DND-41 (cell line): ENCODE data around the gene GJB4.

Experiments used
- CTCF ChIP-seq: IDR thresholded peaks from 2 replicates; pipeline ENCODE4 v1.5.1; 2012; ENCODE audit warnings: borderline replicate concordance, low read length, moderate library complexity, mild to moderate bottlenecking; ENCODE audit not compliant: poor library complexity, severe bottlenecking; ENCODE audit errors: extremely low read depth
- EZH2 ChIP-seq: IDR thresholded peaks from 3 replicates; pipeline ENCODE4 v1.6.1; 2012; ENCODE audit warnings: borderline replicate concordance, low read depth, mild to moderate bottlenecking, moderate library complexity, low read length, inconsistent platforms; ENCODE audit not compliant: severe bottlenecking

DNA sequence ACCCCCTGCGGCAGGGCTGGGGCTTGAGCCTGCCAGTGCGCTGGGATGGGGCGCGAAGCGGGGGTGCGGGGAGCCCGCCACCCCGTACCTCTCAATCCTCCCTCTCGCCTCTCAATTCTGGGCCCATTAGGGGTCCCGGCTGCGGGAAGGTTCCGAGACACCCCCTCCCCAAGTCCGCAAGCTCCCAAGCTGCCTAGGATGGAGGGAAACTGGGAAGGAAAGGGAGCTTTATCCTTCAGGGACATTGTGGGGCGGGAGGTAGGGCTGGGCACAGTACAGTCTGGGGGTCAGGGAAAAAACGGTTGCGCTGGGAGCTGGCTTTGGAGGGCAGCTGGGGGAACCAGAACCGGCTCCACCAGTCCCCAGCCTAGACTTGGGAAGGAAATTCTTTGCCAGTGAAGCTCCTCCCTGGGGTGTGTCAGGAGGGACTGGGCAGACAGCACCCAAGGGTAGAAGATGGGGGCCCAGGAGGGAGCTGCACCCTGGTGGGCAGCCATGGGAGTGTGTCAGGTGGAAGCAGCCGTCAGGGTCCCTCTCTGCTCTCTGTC, 22.4 kb downstream of the GJB4 start:
- TF ChIP-seq CTCF, result no peak
- TF ChIP-seq EZH2, result no peak
